ENCODE results near the gene USH2A.

USH2A gene

DNA sequence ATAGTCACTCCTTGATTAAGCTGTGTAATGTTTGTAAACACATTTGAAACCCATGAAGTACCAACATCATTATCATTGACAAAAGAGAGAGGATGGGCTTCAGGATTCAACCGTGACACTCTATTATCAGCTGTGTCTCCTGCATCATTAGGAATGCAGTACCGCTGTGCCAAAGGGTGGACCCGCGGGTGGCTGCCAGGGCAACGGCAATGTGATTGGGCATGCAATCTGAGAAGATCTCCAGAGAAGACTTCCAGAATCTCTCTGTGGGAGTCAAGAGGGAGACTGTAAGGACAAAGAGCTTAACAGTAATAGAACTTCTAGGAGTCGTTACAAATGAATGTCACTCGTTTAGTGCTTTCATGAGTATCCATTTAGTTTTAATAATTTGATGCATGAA lies 97.9 kb downstream of the USH2A start:
- no peak for DNase-seq (ENCODE audit: extremely low spot score)
- POLR2A ChIA-PET: no interaction called here
- CTCF ChIA-PET: no interaction called here
- TF ChIP-seq, protein P1, sequence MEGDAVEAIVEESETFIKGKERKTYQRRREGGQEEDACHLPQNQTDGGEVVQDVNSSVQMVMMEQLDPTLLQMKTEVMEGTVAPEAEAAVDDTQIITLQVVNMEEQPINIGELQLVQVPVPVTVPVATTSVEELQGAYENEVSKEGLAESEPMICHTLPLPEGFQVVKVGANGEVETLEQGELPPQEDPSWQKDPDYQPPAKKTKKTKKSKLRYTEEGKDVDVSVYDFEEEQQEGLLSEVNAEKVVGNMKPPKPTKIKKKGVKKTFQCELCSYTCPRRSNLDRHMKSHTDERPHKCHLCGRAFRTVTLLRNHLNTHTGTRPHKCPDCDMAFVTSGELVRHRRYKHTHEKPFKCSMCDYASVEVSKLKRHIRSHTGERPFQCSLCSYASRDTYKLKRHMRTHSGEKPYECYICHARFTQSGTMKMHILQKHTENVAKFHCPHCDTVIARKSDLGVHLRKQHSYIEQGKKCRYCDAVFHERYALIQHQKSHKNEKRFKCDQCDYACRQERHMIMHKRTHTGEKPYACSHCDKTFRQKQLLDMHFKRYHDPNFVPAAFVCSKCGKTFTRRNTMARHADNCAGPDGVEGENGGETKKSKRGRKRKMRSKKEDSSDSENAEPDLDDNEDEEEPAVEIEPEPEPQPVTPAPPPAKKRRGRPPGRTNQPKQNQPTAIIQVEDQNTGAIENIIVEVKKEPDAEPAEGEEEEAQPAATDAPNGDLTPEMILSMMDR (IDR thresholded peaks at IDR 0.05; ENCODE audit: control extremely low read depth, extremely low read depth, low read depth, missing control alignments): no peak

DNA sequence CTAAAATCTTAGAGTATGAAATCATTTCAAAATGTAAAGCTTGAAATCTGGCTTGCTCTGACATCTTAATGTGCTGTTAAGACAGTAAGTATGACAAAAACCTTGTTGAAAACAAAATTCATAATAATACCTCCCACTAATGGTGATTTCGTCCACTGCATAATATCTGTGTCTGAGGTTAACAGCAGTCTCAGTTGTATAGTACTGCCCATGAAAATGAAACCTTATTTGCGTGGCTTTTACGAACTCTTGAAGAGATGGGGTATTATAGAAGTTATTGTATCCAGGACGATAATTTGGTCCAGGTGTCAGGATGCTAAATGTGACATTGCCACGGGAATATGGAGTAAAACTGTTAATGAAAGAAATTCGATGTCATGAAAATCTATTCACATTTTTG lies 99.9 kb downstream of the USH2A start:
- DNase-seq (ENCODE audit: extremely low spot score): no peak
- TF ChIP-seq, protein P1 (IDR thresholded peaks at IDR 0.05; ENCODE audit: control extremely low read depth, extremely low read depth, low read depth, missing control alignments): no peak
- POLR2A ChIA-PET: no interaction called here
- CTCF ChIA-PET: interaction anchor here (0.9 kb wide), 1 partner anchor 13 kb away, joined by 3 read pairs; no protein-coding TSS in a partner anchor

DNA sequence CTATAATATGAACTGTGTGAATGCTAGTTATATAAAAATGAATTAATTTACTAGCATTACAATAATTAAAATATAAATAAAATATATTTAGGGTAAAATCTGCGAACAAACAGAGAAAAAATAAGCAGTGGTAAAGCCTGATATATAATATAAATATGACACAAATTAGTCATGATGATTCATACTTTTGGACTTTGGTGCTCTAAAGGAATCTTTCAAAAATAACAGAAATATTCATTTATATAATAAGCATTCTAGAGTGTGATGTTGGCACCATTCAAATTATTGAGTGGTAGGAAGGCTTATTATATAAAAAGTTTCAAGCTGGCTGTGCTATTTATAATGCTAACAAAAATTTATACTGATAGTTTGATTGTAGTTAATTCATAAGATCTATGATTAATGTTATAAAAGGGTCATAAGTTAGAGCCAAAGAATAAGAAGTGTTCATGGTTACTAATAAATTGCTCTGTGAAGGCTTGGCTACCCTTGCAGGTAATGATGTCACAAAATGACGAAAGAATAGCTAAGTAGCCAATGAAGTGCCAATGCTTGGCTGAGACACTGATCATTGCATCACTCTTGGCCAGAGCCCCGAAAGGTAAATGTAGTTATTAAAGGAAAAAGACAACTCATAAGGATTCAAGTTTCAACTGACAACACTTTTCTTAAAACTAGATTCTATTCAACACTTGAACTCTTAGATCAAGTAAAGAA lies 108.7 kb downstream of the USH2A start:
- DNase-seq (ENCODE audit: extremely low spot score): no peak
- ChIA-PET CTCF (interaction anchor here (1.5 kb wide), 1 partner anchor 93 kb away, joined by 4 read pairs; no protein-coding TSS in a partner anchor), POLR2A (no interaction called here)
- TF ChIP-seq, protein P1 (IDR thresholded peaks at IDR 0.05; ENCODE audit: control extremely low read depth, extremely low read depth, low read depth, missing control alignments): no peak

DNA sequence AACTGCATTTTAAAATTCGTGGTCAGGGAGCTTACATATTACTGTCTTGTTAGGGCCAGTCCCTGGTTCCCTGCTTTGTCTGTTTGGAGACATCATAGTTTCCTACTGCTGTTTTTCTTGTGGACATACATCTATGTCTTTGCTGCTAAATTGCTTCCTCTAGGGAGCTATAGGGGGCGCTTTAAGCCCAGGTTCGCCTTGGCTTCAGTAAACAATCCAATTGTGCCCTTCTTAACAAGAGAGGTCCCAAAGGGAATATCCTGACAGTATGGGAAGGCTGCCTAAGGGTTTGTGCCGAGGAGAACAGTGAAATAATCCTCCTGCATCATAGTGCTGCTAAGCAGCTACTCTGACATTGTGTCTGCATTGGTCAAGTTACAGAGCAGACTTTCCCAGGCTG lies 112.5 kb downstream of the USH2A start:
- ChIA-PET POLR2A (no interaction called here), CTCF (interaction anchor here (0.8 to 1.8 kb wide), 6 partner anchors 10 to 1350 kb away, joined by 3 to 5 read pairs (median 3); no protein-coding TSS in a partner anchor)
- peak; percentile 8 for DNase-seq (ENCODE audit: extremely low spot score)
- TF ChIP-seq, protein P1 (IDR thresholded peaks at IDR 0.05; ENCODE audit: control extremely low read depth, extremely low read depth, low read depth, missing control alignments): peak; percentile 36

DNA sequence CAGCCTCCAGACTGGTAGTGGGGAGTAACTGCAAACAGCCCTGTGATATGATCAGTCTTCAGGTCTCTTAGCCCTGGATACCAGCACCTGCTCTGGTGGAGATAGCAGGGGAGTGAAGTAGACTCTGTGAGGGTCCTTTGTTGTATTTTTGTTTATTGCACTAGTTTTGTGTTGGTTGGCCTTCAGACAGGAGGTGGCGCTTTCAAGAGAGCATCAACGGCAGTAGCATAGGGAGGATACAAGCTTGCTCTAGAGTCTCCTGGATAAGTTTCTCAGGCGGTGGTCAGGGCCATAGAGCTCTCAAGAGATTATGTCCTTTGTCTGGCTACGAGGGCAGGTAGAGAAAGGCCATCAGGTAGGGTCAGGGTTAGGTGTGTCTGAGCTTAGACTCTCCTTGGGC lies 116.4 kb downstream of the USH2A start:
- TF ChIP-seq, protein P1 (IDR thresholded peaks at IDR 0.05; ENCODE audit: control extremely low read depth, extremely low read depth, low read depth, missing control alignments): no peak
- CTCF ChIA-PET: no interaction called here
- POLR2A ChIA-PET: no interaction called here
- no peak for DNase-seq (ENCODE audit: extremely low spot score)

DNA sequence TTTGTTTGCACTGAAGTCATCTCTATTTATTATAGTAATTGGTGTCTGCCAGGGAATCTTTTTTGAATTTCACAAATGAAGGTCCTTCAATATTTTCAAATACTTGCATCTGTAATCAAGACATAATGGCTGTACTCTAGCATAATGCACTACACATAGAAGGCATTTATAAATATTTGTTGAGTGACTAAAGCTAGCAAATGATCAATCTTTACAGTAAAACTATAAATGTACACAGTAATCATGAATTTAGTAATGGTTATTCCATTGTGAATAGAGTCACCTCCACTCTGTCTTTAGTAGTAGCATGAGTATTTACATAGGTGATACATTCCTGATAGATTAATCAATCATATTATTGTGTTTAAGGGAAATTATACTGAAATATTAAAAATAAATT lies 119.6 kb downstream of the USH2A start:
- DNase-seq (ENCODE audit: extremely low spot score): no peak
- TF ChIP-seq, protein P1 (IDR thresholded peaks at IDR 0.05; ENCODE audit: control extremely low read depth, extremely low read depth, low read depth, missing control alignments): no peak
- CTCF ChIA-PET: no interaction called here
- POLR2A ChIA-PET: no interaction called here
